GM23338 (cell line): Measurements from ENCODE around the gene SLC1A3. TPM values are rescaled to one million over a fixed set of nuclear protein-coding genes. Genes with fewer than 3 reads are reported as not detected.

Experiments
- ATAC-seq: fragments of 200-7000 bp; cut with Tn5 transposase; 3 replicates; pipeline ENCODE4 v1.9.1; 2020
- DNase-seq: peaks from one replicate; pipeline ENCODE4 v3.0.0-alpha.2; 2015; ENCODE audit warnings: low spot score
- H2AFZ ChIP-seq: fragments of 200-600 bp; sonication (generic); 2 replicates; pipeline ENCODE4 v1.8.0; 2016; ENCODE audit warnings: antibody characterized with exemption, mild to moderate bottlenecking, moderate library complexity
- H3F3A ChIP-seq: fragments of 200-600 bp; sonication (generic); replicated peaks from 2 replicates; pipeline ENCODE4 v1.8.0; 2017; ENCODE audit warnings: antibody characterized with exemption, mixed run types, low read depth
- H3K27ac ChIP-seq: fragments of 200-600 bp; sonication (generic); 2 replicates; pipeline ENCODE4 v1.6.1; 2016; ENCODE audit warnings: low read depth
- H3K27me3 ChIP-seq: fragments of 200-600 bp; sonication (generic); 2 replicates; pipeline ENCODE4 v1.8.0; 2016; ENCODE audit warnings: mild to moderate bottlenecking, mixed run types, moderate library complexity; ENCODE audit not compliant: insufficient read depth
- H3K36me3 ChIP-seq: fragments of 200-600 bp; sonication (generic); 2 replicates; pipeline ENCODE4 v1.8.0; 2016; ENCODE audit warnings: mild to moderate bottlenecking; ENCODE audit not compliant: insufficient read depth
- H3K4me1 ChIP-seq: fragments of 200-600 bp; sonication (generic); 2 replicates; pipeline ENCODE4 v1.8.0; 2016; ENCODE audit warnings: mild to moderate bottlenecking, moderate library complexity; ENCODE audit not compliant: insufficient read depth
- H3K4me2 ChIP-seq: fragments of 200-600 bp; sonication (generic); 2 replicates; pipeline ENCODE4 v1.7.1; 2017; ENCODE audit warnings: mixed run types
- H3K4me3 ChIP-seq: fragments of 200-600 bp; sonication (generic); 2 replicates; pipeline ENCODE4 v1.6.1; 2016; ENCODE audit warnings: mixed run types
- H3K79me2 ChIP-seq: fragments of 200-600 bp; sonication (generic); replicated peaks from 2 replicates; pipeline ENCODE4 v1.8.0; 2017; ENCODE audit warnings: mild to moderate bottlenecking; ENCODE audit not compliant: insufficient read depth
- H3K9me2 ChIP-seq: fragments of 200-600 bp; sonication (generic); 2 replicates; pipeline ENCODE4 v1.8.0; 2017; ENCODE audit not compliant: insufficient read depth
- H4K20me1 ChIP-seq: fragments of 200-600 bp; sonication (generic); replicated peaks from 2 replicates; pipeline ENCODE4 v1.8.0; 2017; ENCODE audit warnings: mild to moderate bottlenecking; ENCODE audit not compliant: insufficient read depth
- H3K27ac Mint-ChIP-seq: 2 replicates; pipeline ENCODE4 v1.8.0; 2020; ENCODE audit warnings: inconsistent platforms, mild to moderate bottlenecking, moderate library complexity, mixed read lengths
- H3K27me3 Mint-ChIP-seq: 3 replicates; pipeline ENCODE4 v1.8.0; 2022; ENCODE audit warnings: low read depth, mild to moderate bottlenecking, moderate library complexity, mixed read lengths, inconsistent platforms; ENCODE audit not compliant: insufficient read depth, poor library complexity
- H3K36me3 Mint-ChIP-seq: 3 replicates; pipeline ENCODE4 v1.8.0; 2021; ENCODE audit warnings: low read depth, mild to moderate bottlenecking, inconsistent platforms, moderate library complexity, mixed read lengths
- H3K4me1 Mint-ChIP-seq: 3 replicates; pipeline ENCODE4 v1.8.0; 2020; ENCODE audit warnings: mild to moderate bottlenecking, inconsistent platforms, mixed read lengths
- H3K4me3 Mint-ChIP-seq: 3 replicates; pipeline ENCODE4 v1.8.0; 2021; ENCODE audit warnings: moderate library complexity, mild to moderate bottlenecking, inconsistent platforms, mixed read lengths
- H3K9me3 Mint-ChIP-seq: 3 replicates; pipeline ENCODE4 v1.8.0; 2020; ENCODE audit warnings: moderate library complexity, mild to moderate bottlenecking, inconsistent platforms, mixed read lengths
- CREB1 ChIP-seq: fragments of 250-450 bp; sonication (Bioruptor Pico); IDR thresholded peaks from 2 replicates; pipeline ENCODE4 v1.5.0; 2020; ENCODE audit warnings: low read depth, mild to moderate bottlenecking, moderate library complexity
- EZH2phosphoT487 ChIP-seq: fragments of 200-600 bp; sonication (generic); IDR thresholded peaks from one replicate; pipeline ENCODE4 v1.8.1; 2018; ENCODE audit warnings: antibody characterized with exemption; ENCODE audit not compliant: unreplicated experiment
- NANOG ChIP-seq: IDR thresholded peaks from 2 replicates; pipeline ENCODE4 v1.6.1; 2016; ENCODE audit warnings: antibody characterized with exemption, borderline replicate concordance
- POLR2AphosphoS5 ChIP-seq: IDR thresholded peaks from 2 replicates; pipeline ENCODE4 v1.6.1; 2016; ENCODE audit warnings: antibody characterized with exemption, low read depth
- REST ChIP-seq: IDR thresholded peaks from one replicate; pipeline ENCODE4 v1.6.1; 2018; ENCODE audit warnings: antibody characterized with exemption; ENCODE audit not compliant: unreplicated experiment
- STAT1 ChIP-seq: IDR thresholded peaks from one replicate; pipeline ENCODE4 v1.6.1; 2016; ENCODE audit warnings: antibody characterized with exemption; ENCODE audit not compliant: unreplicated experiment
- ZNF462 ChIP-seq: fragments of 250-450 bp; sonication (Bioruptor Pico); IDR thresholded peaks from 2 replicates; pipeline ENCODE4 v1.5.0; 2020; ENCODE audit warnings: mild to moderate bottlenecking, moderate library complexity
- polyA plus RNA-seq: library from polyadenylated mRNA; unstranded; fragments of >200 nt; fragmentation: Nextera tagmentation; extraction: Ambion mirVana; gene quantifications from 2 replicates; pipeline ENCODE4 v1.2.1, GENCODE V29; 2016
- total RNA-seq: library from RNA; depleted of rRNA; stranded (reverse); fragments of >200 nt; shearing (Covaris generic); gene quantifications from 2 replicates; pipeline ENCODE4 v1.2.3, GENCODE V29; 2014
- TF ChIP-seq, protein P1 (sequence below), 2 experiments: fragments of 200-600 bp in 1 of 2; sonication (generic) in 1 of 2; conservative IDR thresholded peaks; 2 replicates each; pipeline versions ENCODE4 v1.5.1 to v1.6.1; 2016 to 2017; ENCODE audit warnings: antibody characterized with exemption in 2 of 2, low read depth in 2 of 2, mild to moderate bottlenecking in 2 of 2, moderate library complexity in 1 of 2
- TF ChIP-seq, protein P2 (sequence below): IDR thresholded peaks from 2 replicates; pipeline ENCODE4 v1.6.1; 2016; ENCODE audit warnings: antibody characterized with exemption

Gene SLC1A3
- total and polyA plus RNA-seq, 2 experiments from 2014 or later = 29.0 to 40.7 TPM

DNA sequence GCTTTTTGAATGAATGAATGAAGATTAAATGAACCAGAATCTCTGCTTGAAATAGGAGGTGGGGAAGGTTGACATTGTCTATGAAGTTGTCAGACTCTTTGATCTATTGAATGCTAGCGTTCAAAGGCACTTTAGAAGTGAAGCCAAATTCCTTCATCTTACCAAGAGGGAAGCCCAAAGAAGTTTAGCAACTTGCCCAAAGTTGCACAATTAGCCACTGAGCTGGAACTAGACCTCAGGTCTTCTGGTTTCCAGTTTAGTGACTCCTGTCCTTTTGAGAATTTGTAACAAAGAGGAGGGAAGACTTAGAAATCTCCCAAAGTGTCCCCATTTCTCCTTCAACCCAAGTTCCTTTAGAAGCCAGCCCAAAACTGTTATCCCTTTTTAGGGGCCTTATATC lies 20.7 kb upstream of the SLC1A3 start:
- Mint-ChIP-seq H3K9me3 (no peaks in the 10 kb centered on the region; the same call in 2 of the 3 replicates), H3K4me1 (peaks cover 5% of the 10 kb centered on the region), H3K4me3 (no peak overlapping the region), H3K27ac (no peak overlapping the region), H3K27me3 (peaks cover 3% of the 10 kb centered on the region), H3K36me3 (no peaks in the 10 kb centered on the region)
- H3K4me2 ChIP-seq = no peak overlapping the region
- H3K27me3 ChIP-seq = no peaks in the 10 kb centered on the region
- no peaks in the 10 kb centered on the region for H3K36me3 ChIP-seq
- DNase-seq (no peak), ATAC-seq (no peak)
- H3K9me2 ChIP-seq = peaks cover 10% of the 10 kb centered on the region; the same call in 1 of the 2 replicates
- H2AFZ ChIP-seq = no peak overlapping the region
- no peaks in the 10 kb centered on the region for H3K79me2 ChIP-seq
- H4K20me1 ChIP-seq = no peaks in the 10 kb centered on the region
- no peaks in the 10 kb centered on the region for H3F3A ChIP-seq
- peaks cover 6% of the 10 kb centered on the region for H3K4me1 ChIP-seq
- TF ChIP-seq ZNF462 (no peak), EZH2phosphoT487 (no peak), REST (no peak), NANOG (no peak), CREB1 (no peak), STAT1 (no peak), POLR2AphosphoS5 (no peak)
- TF ChIP-seq, protein P1, sequence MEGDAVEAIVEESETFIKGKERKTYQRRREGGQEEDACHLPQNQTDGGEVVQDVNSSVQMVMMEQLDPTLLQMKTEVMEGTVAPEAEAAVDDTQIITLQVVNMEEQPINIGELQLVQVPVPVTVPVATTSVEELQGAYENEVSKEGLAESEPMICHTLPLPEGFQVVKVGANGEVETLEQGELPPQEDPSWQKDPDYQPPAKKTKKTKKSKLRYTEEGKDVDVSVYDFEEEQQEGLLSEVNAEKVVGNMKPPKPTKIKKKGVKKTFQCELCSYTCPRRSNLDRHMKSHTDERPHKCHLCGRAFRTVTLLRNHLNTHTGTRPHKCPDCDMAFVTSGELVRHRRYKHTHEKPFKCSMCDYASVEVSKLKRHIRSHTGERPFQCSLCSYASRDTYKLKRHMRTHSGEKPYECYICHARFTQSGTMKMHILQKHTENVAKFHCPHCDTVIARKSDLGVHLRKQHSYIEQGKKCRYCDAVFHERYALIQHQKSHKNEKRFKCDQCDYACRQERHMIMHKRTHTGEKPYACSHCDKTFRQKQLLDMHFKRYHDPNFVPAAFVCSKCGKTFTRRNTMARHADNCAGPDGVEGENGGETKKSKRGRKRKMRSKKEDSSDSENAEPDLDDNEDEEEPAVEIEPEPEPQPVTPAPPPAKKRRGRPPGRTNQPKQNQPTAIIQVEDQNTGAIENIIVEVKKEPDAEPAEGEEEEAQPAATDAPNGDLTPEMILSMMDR (conservative IDR thresholded peaks at IDR 0.05; ENCODE audit: low read depth in 2 of 2) = no peak
- TF ChIP-seq, protein P2, sequence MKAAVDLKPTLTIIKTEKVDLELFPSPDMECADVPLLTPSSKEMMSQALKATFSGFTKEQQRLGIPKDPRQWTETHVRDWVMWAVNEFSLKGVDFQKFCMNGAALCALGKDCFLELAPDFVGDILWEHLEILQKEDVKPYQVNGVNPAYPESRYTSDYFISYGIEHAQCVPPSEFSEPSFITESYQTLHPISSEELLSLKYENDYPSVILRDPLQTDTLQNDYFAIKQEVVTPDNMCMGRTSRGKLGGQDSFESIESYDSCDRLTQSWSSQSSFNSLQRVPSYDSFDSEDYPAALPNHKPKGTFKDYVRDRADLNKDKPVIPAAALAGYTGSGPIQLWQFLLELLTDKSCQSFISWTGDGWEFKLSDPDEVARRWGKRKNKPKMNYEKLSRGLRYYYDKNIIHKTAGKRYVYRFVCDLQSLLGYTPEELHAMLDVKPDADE = no peak
- no peak overlapping the region for H3K4me3 ChIP-seq
- H3K27ac ChIP-seq = no peak overlapping the region
